ENCODE measurements around the gene DMD.

DNA sequence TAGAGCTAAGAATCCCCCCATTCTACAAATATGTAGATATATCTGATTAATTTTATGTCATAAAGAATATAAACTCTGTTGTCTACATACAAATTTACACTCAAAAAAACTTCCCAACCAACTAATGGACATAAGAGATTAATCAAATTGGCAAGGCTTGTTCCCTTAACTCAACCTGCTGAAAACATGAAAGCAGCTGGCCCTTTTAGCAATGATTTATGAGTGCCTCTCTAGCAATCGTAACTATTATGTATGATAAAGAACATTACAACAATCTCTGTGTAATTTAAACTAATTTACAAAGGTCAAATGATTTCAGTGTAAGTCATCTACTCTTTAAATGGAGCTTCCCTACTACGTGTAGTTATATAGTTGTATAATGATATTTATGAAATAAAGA, 2056.4 kb downstream of the DMD start:
- TF ChIP-seq, protein P1, sequence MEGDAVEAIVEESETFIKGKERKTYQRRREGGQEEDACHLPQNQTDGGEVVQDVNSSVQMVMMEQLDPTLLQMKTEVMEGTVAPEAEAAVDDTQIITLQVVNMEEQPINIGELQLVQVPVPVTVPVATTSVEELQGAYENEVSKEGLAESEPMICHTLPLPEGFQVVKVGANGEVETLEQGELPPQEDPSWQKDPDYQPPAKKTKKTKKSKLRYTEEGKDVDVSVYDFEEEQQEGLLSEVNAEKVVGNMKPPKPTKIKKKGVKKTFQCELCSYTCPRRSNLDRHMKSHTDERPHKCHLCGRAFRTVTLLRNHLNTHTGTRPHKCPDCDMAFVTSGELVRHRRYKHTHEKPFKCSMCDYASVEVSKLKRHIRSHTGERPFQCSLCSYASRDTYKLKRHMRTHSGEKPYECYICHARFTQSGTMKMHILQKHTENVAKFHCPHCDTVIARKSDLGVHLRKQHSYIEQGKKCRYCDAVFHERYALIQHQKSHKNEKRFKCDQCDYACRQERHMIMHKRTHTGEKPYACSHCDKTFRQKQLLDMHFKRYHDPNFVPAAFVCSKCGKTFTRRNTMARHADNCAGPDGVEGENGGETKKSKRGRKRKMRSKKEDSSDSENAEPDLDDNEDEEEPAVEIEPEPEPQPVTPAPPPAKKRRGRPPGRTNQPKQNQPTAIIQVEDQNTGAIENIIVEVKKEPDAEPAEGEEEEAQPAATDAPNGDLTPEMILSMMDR (IDR thresholded peaks at IDR 0.05; ENCODE audit: low read depth, low read length) = no peak
- no peak for TF ChIP-seq EZH2phosphoT487 (IDR thresholded peaks at IDR 0.05; ENCODE audit: low read depth)

Measured in OCI-LY3 (cell line).